ENCODE results near the gene USP49.

DNA sequence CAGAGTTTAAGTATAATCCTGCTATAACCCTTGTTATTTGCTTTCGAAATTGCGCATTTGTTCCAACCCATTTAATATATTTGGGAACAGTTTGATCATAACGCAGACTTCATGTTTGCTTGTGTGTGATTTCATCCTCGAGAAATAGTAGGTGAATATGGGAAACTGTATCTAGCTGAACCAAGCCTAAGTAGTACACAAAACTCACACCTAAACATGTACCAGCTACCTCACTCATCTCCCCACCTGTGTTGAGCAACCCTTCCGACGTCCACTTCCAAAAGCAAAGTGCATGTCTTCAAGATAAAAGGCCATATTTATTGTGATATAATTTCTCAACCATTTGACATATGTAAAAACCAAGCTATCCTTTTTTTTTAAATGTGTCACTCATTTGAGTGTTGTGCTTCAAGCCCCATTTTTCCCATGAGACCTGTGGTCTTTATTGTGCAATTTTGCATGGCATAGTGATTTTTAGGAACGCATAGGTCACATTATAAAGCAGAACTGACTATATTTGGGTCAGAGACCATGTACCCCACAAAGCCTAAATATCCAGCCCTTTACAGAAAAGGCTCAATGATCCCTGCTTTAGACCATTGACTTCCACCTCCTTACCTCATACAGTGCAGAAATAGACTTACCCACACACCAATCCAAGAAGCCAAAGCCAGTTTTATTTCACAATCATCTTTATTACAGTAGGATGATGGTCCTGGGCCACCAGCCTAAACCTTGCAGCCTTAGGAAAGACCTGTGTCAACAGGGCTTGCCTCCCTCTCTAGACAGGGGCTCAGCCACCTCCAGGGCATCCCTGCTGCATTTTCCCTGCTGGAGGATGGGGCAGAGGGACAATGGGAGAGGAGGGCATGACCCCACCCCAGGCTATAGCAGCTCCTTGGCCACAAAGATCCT lies 39.4 kb upstream of the USP49 start:
- TF ChIP-seq, protein P1, sequence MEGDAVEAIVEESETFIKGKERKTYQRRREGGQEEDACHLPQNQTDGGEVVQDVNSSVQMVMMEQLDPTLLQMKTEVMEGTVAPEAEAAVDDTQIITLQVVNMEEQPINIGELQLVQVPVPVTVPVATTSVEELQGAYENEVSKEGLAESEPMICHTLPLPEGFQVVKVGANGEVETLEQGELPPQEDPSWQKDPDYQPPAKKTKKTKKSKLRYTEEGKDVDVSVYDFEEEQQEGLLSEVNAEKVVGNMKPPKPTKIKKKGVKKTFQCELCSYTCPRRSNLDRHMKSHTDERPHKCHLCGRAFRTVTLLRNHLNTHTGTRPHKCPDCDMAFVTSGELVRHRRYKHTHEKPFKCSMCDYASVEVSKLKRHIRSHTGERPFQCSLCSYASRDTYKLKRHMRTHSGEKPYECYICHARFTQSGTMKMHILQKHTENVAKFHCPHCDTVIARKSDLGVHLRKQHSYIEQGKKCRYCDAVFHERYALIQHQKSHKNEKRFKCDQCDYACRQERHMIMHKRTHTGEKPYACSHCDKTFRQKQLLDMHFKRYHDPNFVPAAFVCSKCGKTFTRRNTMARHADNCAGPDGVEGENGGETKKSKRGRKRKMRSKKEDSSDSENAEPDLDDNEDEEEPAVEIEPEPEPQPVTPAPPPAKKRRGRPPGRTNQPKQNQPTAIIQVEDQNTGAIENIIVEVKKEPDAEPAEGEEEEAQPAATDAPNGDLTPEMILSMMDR (IDR thresholded peaks at IDR 0.05; ENCODE audit: insufficient read depth, low read length, poor library complexity, severe bottlenecking): no peak
- no peak for TF ChIP-seq EZH2phosphoT487 (conservative IDR thresholded peaks at IDR 0.05; ENCODE audit: low read length)

Measured in SU-DHL-6 (cell line).